Lower lobe of right lung (tissue), 2 donors: ENCODE results near the gene GTPBP4. TPM values are rescaled to one million over a fixed set of nuclear protein-coding genes. Genes with fewer than 3 reads are reported as not detected.

Experiments
- ATAC-seq, 2 donors: fragments of 200-7000 bp; cut with Tn5 transposase; one replicate each; pipeline ENCODE4 v1.9.1; 2020 to 2022; ENCODE audit warnings: mild to moderate bottlenecking in 2 of 2, moderate library complexity in 2 of 2
- DNase-seq: peaks from one replicate; pipeline ENCODE4 v3.0.0-alpha.2; 2020
- H3K27ac ChIP-seq: fragments of 200-600 bp; one replicate; pipeline ENCODE4 v1.8.0; 2022
- H3K27me3 ChIP-seq: fragments of 200-600 bp; one replicate; pipeline ENCODE4 v1.8.0; 2022; ENCODE audit warnings: low read depth
- H3K36me3 ChIP-seq: fragments of 200-600 bp; one replicate; pipeline ENCODE4 v1.8.0; 2022; ENCODE audit warnings: mild to moderate bottlenecking
- H3K4me1 ChIP-seq: fragments of 200-600 bp; one replicate; pipeline ENCODE4 v1.8.0; 2022
- H3K4me3 ChIP-seq: fragments of 200-600 bp; one replicate; pipeline ENCODE4 v1.8.0; 2022; ENCODE audit warnings: mild to moderate bottlenecking
- H3K9me3 ChIP-seq: fragments of 200-600 bp; one replicate; pipeline ENCODE4 v1.8.0; 2022
- CTCF ChIP-seq: fragments of 200-600 bp; IDR thresholded peaks from one replicate; pipeline ENCODE4 v1.8.0; 2022; ENCODE audit warnings: antibody characterized with exemption, mild to moderate bottlenecking
- intact Hi-C: fragments of 100-400 bp; cut with DNase I; formaldehyde crosslinking; loops from one replicate; pipeline ENCODE4 v1.11.0; 2022
- total RNA-seq: library from RNA; stranded (reverse); fragmentation: NEBNext Ultra II Directional; extraction: Animal tissue kit (Norgen Biotek cat#: 25700); gene quantifications from one replicate; pipeline ENCODE4 v1.2.1, GENCODE V29; 2021
- donor health status: DM: no; HTN: yes; CAD: no; lungs with severe emphysema.

Gene GTPBP4
- total RNA-seq, 1 donor from 2014 or later: 28.9 TPM

DNA sequence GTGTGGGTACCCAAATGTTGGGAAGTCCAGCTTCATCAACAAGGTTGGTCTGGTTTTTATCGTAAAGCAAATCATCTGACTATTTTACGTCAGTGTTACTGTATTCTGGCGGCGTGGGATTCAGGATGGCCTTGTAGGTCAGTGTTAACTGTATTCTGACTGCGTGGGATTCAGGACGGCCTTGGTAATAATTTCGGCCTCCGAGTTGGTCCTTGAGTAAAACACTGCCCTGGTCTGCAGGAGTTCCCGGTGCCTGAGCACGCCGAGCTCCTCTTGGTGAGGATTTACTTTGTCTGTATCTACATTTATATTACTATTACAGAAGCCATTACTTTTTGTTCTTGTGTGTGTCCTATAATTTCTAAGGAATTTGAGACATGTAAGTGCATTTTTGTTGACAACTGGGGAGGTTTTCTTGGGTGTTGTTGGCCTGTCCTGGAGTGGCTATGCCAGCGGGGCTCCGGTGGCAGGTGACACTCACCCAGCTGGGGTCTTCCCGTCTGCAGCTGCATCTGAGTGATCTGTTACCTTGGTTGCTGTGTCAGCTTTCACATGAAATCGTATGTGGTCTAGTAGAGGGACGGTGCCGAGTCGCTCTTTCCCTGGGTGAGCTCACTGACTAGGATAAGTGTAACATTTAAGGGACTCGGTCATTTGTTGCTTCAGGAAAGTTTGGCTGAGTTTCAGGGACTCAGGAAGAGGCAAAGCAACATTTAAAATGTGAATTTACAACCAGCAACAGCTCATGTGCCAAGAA lies 9.2 kb downstream of the GTPBP4 start:
- H3K9me3 ChIP-seq: peaks cover 6% of the 10 kb centered on the region
- ATAC-seq (no peak), DNase-seq (no peak)
- no peaks in the 10 kb centered on the region for H3K27me3 ChIP-seq
- H3K36me3 ChIP-seq: peaks cover 100% of the 10 kb centered on the region
- no peak overlapping the region for H3K27ac ChIP-seq
- H3K4me1 ChIP-seq: no peaks in the 10 kb centered on the region
- no peak for TF ChIP-seq CTCF
- intact Hi-C loops: no loop called here
- no peak overlapping the region for H3K4me3 ChIP-seq

GRCh38 chr10:1002425-1003006 lies 14.3 kb downstream of the GTPBP4 start:
- intact Hi-C loops: no loop called here
- Histone ChIP-seq H3K27me3 (no peaks in the 10 kb centered on the region), H3K4me1 (no peaks in the 10 kb centered on the region), H3K4me3 (no peak overlapping the region), H3K27ac (no peak overlapping the region), H3K36me3 (peaks cover 100% of the 10 kb centered on the region), H3K9me3 (peaks cover 15% of the 10 kb centered on the region)
- DNase-seq (no peak), ATAC-seq (no peak)
- no peak for TF ChIP-seq CTCF

- intact Hi-C loops: no loop called here
- Histone ChIP-seq H3K4me1 (no peaks in the 10 kb centered on the region), H3K9me3 (peaks cover 15% of the 10 kb centered on the region), H3K4me3 (no peak overlapping the region), H3K36me3 (peaks cover 100% of the 10 kb centered on the region), H3K27ac (no peak overlapping the region), H3K27me3 (no peaks in the 10 kb centered on the region)
- no peak for TF ChIP-seq CTCF
- DNase-seq (no peak), ATAC-seq (no peak)
These were observed 15.8 kb downstream of the GTPBP4 start for GRCh38 chr10:1003884-1004670.

DNA sequence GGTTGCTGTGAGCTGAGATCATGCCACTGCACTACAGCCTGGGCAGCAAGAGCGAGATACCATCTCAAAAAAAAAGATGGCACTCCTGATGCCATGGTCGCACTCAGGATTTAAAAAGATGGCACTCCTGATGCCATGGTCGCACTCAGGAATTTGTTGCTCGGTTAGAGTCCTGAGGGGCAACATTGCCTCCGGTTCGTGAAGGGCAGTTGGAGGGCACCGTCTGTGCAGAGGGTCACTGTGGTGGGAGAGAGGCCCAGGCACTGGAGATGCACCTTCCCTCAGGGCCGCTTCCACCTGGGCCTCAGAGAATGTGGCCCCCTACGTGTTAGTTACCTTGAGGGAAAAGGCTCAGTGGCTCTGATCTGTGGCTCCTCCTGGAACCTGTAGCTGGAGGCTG lies 18.3 kb downstream of the GTPBP4 start:
- H3K4me1 ChIP-seq: no peaks in the 10 kb centered on the region
- H3K27me3 ChIP-seq: no peaks in the 10 kb centered on the region
- intact Hi-C loops: no loop called here
- TF ChIP-seq CTCF: no peak
- no peak overlapping the region for H3K4me3 ChIP-seq
- H3K27ac ChIP-seq: no peak overlapping the region
- ATAC-seq: no peak
- peaks cover 15% of the 10 kb centered on the region for H3K9me3 ChIP-seq
- no peak for DNase-seq
- H3K36me3 ChIP-seq: peaks cover 99% of the 10 kb centered on the region

GRCh38 chr10:1007583-1007982 lies 19.3 kb downstream of the GTPBP4 start:
- intact Hi-C loops: no loop called here

More at GRCh38 chr10:1007583-1007982, 19.3 kb downstream of the GTPBP4 start:
- no peaks in the 10 kb centered on the region for H3K27me3 ChIP-seq
- ATAC-seq: no peak
- H3K4me1 ChIP-seq: no peaks in the 10 kb centered on the region
- DNase-seq: no peak
- no peak overlapping the region for H3K27ac ChIP-seq
- no peak for TF ChIP-seq CTCF
- no peak overlapping the region for H3K4me3 ChIP-seq
- peaks cover 7% of the 10 kb centered on the region for H3K9me3 ChIP-seq
- peaks cover 99% of the 10 kb centered on the region for H3K36me3 ChIP-seq
